Testis (tissue), 3 donors: ENCODE data around the gene MAB21L3. TPM values are rescaled to one million over a fixed set of nuclear protein-coding genes. Genes with fewer than 3 reads are reported as not detected.
"Not testable (repeated sequence)": the region's sequence is repeated elsewhere in the genome, so short reads cannot be mapped to it uniquely, and the experiment has no call there.

Source experiments
- DNase-seq: peaks from one replicate; pipeline ENCODE4 v3.0.0-alpha.2; 2019
- H3K27ac ChIP-seq, 2 donors: fragments of 200-600 bp; sonication (generic); one replicate each; pipeline ENCODE4 v1.5.1; 2019
- H3K27me3 ChIP-seq: fragments of 200-600 bp; sonication (generic); one replicate; pipeline ENCODE4 v1.5.1; 2019
- H3K36me3 ChIP-seq: fragments of 200-600 bp; sonication (generic); one replicate; pipeline ENCODE4 v1.5.1; 2017; ENCODE audit warnings: low read depth; ENCODE audit errors: missing control alignments
- H3K4me1 ChIP-seq: fragments of 200-600 bp; sonication (generic); one replicate; pipeline ENCODE4 v1.5.1; 2019
- H3K4me3 ChIP-seq, 2 donors: fragments of 200-600 bp; sonication (generic); one replicate each; pipeline ENCODE4 v1.5.1; 2017 to 2019
- H3K9me3 ChIP-seq: fragments of 200-600 bp; sonication (generic); one replicate; pipeline ENCODE4 v1.5.1; 2017
- CTCF ChIP-seq, 3 experiments: fragments of 450-650 bp in 2 of 3; fragments of 200-600 bp in 1 of 3; sonication (generic) in 1 of 3; IDR thresholded peaks; one replicate each; pipeline ENCODE4 v1.5.1; 2016 to 2019; ENCODE audit warnings: antibody characterized with exemption in 3 of 3, mild to moderate bottlenecking in 2 of 3, moderate library complexity in 1 of 3
- POLR2A ChIP-seq: fragments of 450-650 bp; IDR thresholded peaks from one replicate; pipeline ENCODE4 v1.6.1; 2017; ENCODE audit warnings: antibody characterized with exemption, mild to moderate bottlenecking, moderate library complexity
- whole genome bisulfite sequencing, 2 donors: methylation state at CpG; one replicate each; pipeline ENCODE4 v1.1.5; 2018; 5-methylcytosine and 5-hydroxymethylcytosine counted together
- intact Hi-C: fragments of 100-400 bp; cut with DNase I; formaldehyde crosslinking; loops from one replicate; pipeline ENCODE4 v1.15.1; 2023; ENCODE audit warnings: low total_unique reads
- polyA plus RNA-seq: library from polyadenylated mRNA; stranded (reverse); fragments of 350-450 nt; fragmentation: Illumina TruSeq; extraction: RNeasy Lipid Tissue Mini Kit (QIAGEN cat#74804); gene quantifications from one replicate; pipeline ENCODE4 v1.2.3, GENCODE V29; 2014; ENCODE audit warnings: low read depth, low replicate concordance; ENCODE audit not compliant: insufficient read depth
- total RNA-seq, 2 donors: library from RNA; depleted of rRNA; stranded (reverse); fragments of >200 nt; gene quantifications; one replicate each; pipeline ENCODE4 v1.2.3, GENCODE V29; 2016

The MAB21L3 gene
- total and polyA plus RNA-seq, 3 donors from 2014 or later = 0.37 to 3.8 (median 1.8) TPM

- no peak for TF ChIP-seq POLR2A
- no peak for TF ChIP-seq CTCF (IDR thresholded peaks at IDR 0.05)
- intact Hi-C loops = no loop called here
- 58 to 59% methylated on average over 2 of the region's 2 CpGs for WGBS, 2 donors
Observed at GRCh38 chr1:116134476-116134773, 23.2 kb downstream of the MAB21L3 start.

GRCh38 chr1:116138277-116138792 lies 27.1 kb downstream of the MAB21L3 start:
- no peak overlapping the region for H3K27ac ChIP-seq
- H3K36me3 ChIP-seq = no peaks in the 10 kb centered on the region
- intact Hi-C loops = no loop called here
- H3K27me3 ChIP-seq = no peaks in the 10 kb centered on the region
- no peaks in the 10 kb centered on the region for H3K9me3 ChIP-seq
- DNase-seq = no peak
- 65 to 88% methylated on average over 8 of the region's 8 CpGs for WGBS, 2 donors
- TF ChIP-seq POLR2A = no peak
- TF ChIP-seq CTCF (IDR thresholded peaks at IDR 0.05) = no peak
- H3K4me3 ChIP-seq = no peak overlapping the region
- H3K4me1 ChIP-seq = no peaks in the 10 kb centered on the region

More at GRCh38 chr1:116134476-116134773, 23.2 kb downstream of the MAB21L3 start:
- no peaks in the 10 kb centered on the region for H3K27me3 ChIP-seq
- DNase-seq = no peak
- no peaks in the 10 kb centered on the region for H3K9me3 ChIP-seq
- no peaks in the 10 kb centered on the region for H3K36me3 ChIP-seq
- no peaks in the 10 kb centered on the region for H3K4me1 ChIP-seq
- no peak overlapping the region for H3K4me3 ChIP-seq
- no peak overlapping the region for H3K27ac ChIP-seq

- Histone ChIP-seq H3K27ac (no peak overlapping the region), H3K4me1 (no peaks in the 10 kb centered on the region), H3K9me3 (no peaks in the 10 kb centered on the region), H3K27me3 (no peaks in the 10 kb centered on the region), H3K36me3 (no peaks in the 10 kb centered on the region), H3K4me3 (no peak overlapping the region)
- WGBS, 2 donors = 50 to 67% methylated on average over 6 of the region's 6 CpGs
- no peak for DNase-seq
- intact Hi-C loops = loop anchor here (5.0 kb wide), 1 partner anchor 348 kb away; no protein-coding TSS in a partner anchor
- TF ChIP-seq POLR2A = no peak
- TF ChIP-seq CTCF (IDR thresholded peaks at IDR 0.05) = no peak
Observed at GRCh38 chr1:116139592-116140134, 28.5 kb downstream of the MAB21L3 start.

- no peak for TF ChIP-seq CTCF (IDR thresholded peaks at IDR 0.05)
- TF ChIP-seq POLR2A = no peak
- Histone ChIP-seq H3K4me3 (no peak overlapping the region), H3K27ac (no peak overlapping the region), H3K36me3 (no peaks in the 10 kb centered on the region), H3K4me1 (no peaks in the 10 kb centered on the region), H3K27me3 (no peaks in the 10 kb centered on the region), H3K9me3 (no peaks in the 10 kb centered on the region)
- WGBS, 2 donors = 63 to 86% methylated on average over 1 of the region's 1 CpG
- intact Hi-C loops = loop anchor here (5.0 kb wide), 1 partner anchor 343 kb away; no protein-coding TSS in a partner anchor
- no peak for DNase-seq
Observed at GRCh38 chr1:116144151-116144550, 33.0 kb downstream of the MAB21L3 start.

GRCh38 chr1:116146447-116147113 lies 35.4 kb downstream of the MAB21L3 start:
- H3K27ac ChIP-seq, DNase-seq, H3K27me3 ChIP-seq, intact Hi-C loops, H3K9me3 ChIP-seq, H3K36me3 ChIP-seq: not testable (repeated sequence)
- H3K4me1 ChIP-seq = peaks cover 16% of the 10 kb centered on the region
- H3K4me3 ChIP-seq = peak overlapping the region in 1 of 2 donors; percentile 36
- WGBS, 2 donors = 52 to 82% methylated on average over 19 to 25 of the region's 37 CpGs
